Testis (tissue), 2 donors: ENCODE data around the gene CCL23.

Source experiments
- POLR2A ChIP-seq: fragments of 450-650 bp; IDR thresholded peaks from one replicate; pipeline ENCODE4 v1.6.1; 2017; ENCODE audit warnings: antibody characterized with exemption, mild to moderate bottlenecking, moderate library complexity
- TF ChIP-seq, protein P1 (sequence below), 3 experiments: fragments of 450-650 bp in 2 of 3; fragments of 200-600 bp in 1 of 3; sonication (generic) in 1 of 3; IDR thresholded peaks; one replicate each; pipeline ENCODE4 v1.5.1; 2016 to 2019; ENCODE audit warnings: antibody characterized with exemption in 3 of 3, mild to moderate bottlenecking in 2 of 3, moderate library complexity in 1 of 3

DNA sequence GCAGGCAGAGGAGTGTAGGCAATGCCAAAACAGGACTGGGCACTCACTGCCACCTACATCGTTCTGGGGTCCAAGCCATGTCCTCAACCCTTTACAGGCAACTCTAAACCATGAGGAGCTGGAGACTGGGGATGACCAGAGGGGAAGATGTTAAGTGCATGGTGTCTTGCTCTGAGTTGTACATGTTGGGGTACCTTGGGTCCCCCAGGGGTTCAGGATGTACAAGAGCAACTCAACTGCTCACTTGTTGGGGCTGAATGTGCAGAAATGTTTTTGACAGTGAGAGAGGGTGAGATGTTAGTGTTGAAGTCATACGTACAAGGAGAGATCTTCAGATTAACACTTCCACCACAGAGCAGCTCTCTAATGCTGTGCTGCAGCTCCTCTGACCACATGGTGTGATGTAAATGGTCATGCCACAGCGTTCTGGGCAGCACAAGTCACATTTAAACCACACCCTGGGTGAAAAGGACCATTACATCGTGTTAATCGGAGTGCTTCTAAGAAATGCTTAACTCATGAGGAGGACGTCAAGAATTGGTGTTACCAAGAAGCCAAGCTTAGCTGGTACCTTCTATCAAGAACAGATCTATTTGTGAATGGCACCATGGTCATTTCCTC is 48.7 kb upstream of the CCL23 start:
- TF ChIP-seq POLR2A, result no peak
- TF ChIP-seq, protein P1, sequence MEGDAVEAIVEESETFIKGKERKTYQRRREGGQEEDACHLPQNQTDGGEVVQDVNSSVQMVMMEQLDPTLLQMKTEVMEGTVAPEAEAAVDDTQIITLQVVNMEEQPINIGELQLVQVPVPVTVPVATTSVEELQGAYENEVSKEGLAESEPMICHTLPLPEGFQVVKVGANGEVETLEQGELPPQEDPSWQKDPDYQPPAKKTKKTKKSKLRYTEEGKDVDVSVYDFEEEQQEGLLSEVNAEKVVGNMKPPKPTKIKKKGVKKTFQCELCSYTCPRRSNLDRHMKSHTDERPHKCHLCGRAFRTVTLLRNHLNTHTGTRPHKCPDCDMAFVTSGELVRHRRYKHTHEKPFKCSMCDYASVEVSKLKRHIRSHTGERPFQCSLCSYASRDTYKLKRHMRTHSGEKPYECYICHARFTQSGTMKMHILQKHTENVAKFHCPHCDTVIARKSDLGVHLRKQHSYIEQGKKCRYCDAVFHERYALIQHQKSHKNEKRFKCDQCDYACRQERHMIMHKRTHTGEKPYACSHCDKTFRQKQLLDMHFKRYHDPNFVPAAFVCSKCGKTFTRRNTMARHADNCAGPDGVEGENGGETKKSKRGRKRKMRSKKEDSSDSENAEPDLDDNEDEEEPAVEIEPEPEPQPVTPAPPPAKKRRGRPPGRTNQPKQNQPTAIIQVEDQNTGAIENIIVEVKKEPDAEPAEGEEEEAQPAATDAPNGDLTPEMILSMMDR (IDR thresholded peaks at IDR 0.05), result no peak
